ENCODE data around the gene ERC2. TPM values are rescaled to one million over a fixed set of nuclear protein-coding genes. Genes with fewer than 3 reads are reported as not detected.
A peak's percentile ranks its signal among the peaks of the same experiment; 100 is the strongest.

The ERC2 gene
- total and polyA plus RNA-seq, 2 of the 8 experiments (the other 6 are each of a cell fraction or from before 2014, with no cell fraction given): 16.4 to 22.8 TPM

DNA sequence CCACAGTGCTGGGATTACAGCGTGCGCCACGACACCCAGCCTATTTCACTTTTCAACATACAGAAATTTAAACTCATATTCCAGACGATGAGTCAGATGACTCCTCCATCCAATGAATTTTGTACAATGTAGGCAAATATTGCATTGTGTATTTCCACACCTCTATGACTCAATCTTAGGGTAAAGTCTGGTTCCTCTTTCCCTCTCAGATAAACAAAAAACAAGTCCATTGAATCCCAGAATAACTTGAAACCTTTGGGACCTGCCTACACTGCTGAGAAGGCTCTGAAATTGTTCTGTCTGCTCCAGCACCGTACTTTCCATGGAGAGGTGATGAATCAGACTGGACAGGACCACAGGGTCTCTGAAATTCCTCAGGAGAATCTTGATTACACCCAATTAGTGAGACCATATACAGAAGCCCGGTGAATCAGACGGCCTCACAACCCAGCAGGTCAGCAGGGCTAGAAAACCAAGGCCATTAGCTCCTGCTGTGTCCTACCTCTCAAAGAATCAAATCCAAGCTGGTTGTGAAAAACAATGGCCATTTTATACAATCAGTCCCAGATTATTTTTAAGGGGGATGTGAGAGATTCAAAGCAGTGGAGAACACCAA, 112.6 kb downstream of the ERC2 start:
- Histone ChIP-seq H3K79me2 (ENCODE audit: control insufficient read depth in 1 of 2, insufficient read depth in 2 of 2, low read length in 2 of 2) (no peaks in the 10 kb centered on the region), H3K27me3 (replicated peaks in 1 of 4; ENCODE audit: control insufficient read depth in 3 of 4, extremely low read depth in 1 of 4, insufficient read depth in 3 of 4, low read length in 3 of 4) (no peaks in the 10 kb centered on the region), H3K4ac (replicated peaks; ENCODE audit: insufficient read length, low read depth, low read length) (no peak overlapping the region), H4K5ac (ENCODE audit: insufficient read length, low read depth, low read length) (no peak overlapping the region), H2AFZ (ENCODE audit: low read length) (no peak overlapping the region), H4K8ac (ENCODE audit: extremely low read depth, insufficient read depth, low read length) (no peak overlapping the region), H4K91ac (replicated peaks; ENCODE audit: insufficient read length, low read length) (no peak overlapping the region), H3K9ac (replicated peaks in 1 of 4; ENCODE audit: extremely low read depth in 1 of 4, low read depth in 3 of 4, low read length in 3 of 4) (no peak overlapping the region), H3K56ac (replicated peaks; ENCODE audit: insufficient read length, low read depth, low read length) (no peak overlapping the region), H3K4me1 (replicated peaks in 1 of 4; ENCODE audit: control insufficient read depth in 3 of 4, insufficient read depth in 4 of 4, low read length in 3 of 4) (peaks cover 2 to 11% (median 8%) of the 10 kb centered on the region in 4 experiments; a peak in 6 of 7 replicates), H2AK5ac (ENCODE audit: low read depth, low read length) (no peak overlapping the region), H3K79me1 (ENCODE audit: low read depth, low read length) (no peaks in the 10 kb centered on the region; the same call in 1 of the 2 replicates), H3K23ac (ENCODE audit: insufficient read length) (no peak overlapping the region), H2BK5ac (ENCODE audit: low read depth, low read length) (no peak overlapping the region), H3K18ac (ENCODE audit: extremely low read depth, low read length) (no peak overlapping the region), H3K23me2 (ENCODE audit: low read depth, low read length) (no peaks in the 10 kb centered on the region), H2BK15ac (ENCODE audit: low read length) (no peak overlapping the region), H4K20me1 (replicated peaks in 1 of 2; ENCODE audit: control insufficient read depth in 1 of 2, insufficient read depth in 2 of 2, low read length in 2 of 2) (no peaks in the 10 kb centered on the region), H3K9me3 (ENCODE audit: insufficient read depth in 2 of 2, low read depth in 1 of 2, low read length in 1 of 2) (no peaks in the 10 kb centered on the region), H2BK20ac (ENCODE audit: low read length) (no peak overlapping the region), H3K36me3 (ENCODE audit: control insufficient read depth in 2 of 4, insufficient read depth in 4 of 4, low read length in 3 of 4) (no peaks in the 10 kb centered on the region; a peak in 1 of 8 replicates), H3K4me3 (ENCODE audit: extremely low read depth in 1 of 4, insufficient read depth in 2 of 4, low read depth in 3 of 4, low read length in 4 of 4) (no peak overlapping the region), H3K14ac (ENCODE audit: insufficient read length) (no peak overlapping the region), H3K27ac (ENCODE audit: low read depth, low read length) (no peak overlapping the region), H2BK120ac (replicated peaks; ENCODE audit: low read depth, low read length) (no peak overlapping the region), H2BK12ac (ENCODE audit: low read depth, low read length) (no peak overlapping the region), H3K4me2 (ENCODE audit: insufficient read depth in 1 of 2, low read depth in 2 of 2, low read length in 2 of 2) (peak overlapping the region in 1 of 2 experiments; percentile 18; a peak in 1 of 4 replicates)
- 81% methylated on average over 7 of the region's 7 CpGs; no CpG with 5 or more reads in 1 of the 2 experiments for WGBS, 2 experiments (ENCODE audit: extremely low coverage in 1 of 2, insufficient coverage in 1 of 2, insufficient read length in 1 of 2, insufficient replicate concordance in 2 of 2, low coverage in 1 of 2, low lambda C conversion rate in 2 of 2, missing lambda C conversion rate in 1 of 2)
- FAIRE-seq (no peak), DNase-seq (ENCODE audit: low read depth in 1 of 2, low spot score in 2 of 2) (no peak)
- TF ChIP-seq GTF2F1 (IDR thresholded peaks at IDR 0.05; ENCODE audit: borderline replicate concordance, low read depth, low read length) (no peak), NANOG (IDR thresholded peaks at IDR 0.05; ENCODE audit: insufficient read depth, low read depth, low read length, poor library complexity, severe bottlenecking) (peak; percentile 63)
- ChIA-PET POLR2A (ENCODE audit: partially characterized antibody) (interaction anchor here (0.6 to 1.5 kb wide), 2 partner anchors 10 to 347 kb away, joined by 4 to 5 read pairs; no protein-coding TSS in a partner anchor), CTCF (ENCODE audit: partially characterized antibody) (interaction anchor here (0.7 to 6.0 kb wide), 10 partner anchors 8 to 139 kb away, joined by 3 to 49 read pairs (median 4); no protein-coding TSS in a partner anchor)

Measured in H1 (cell line).